Adipocyte (in vitro differentiated cells): ENCODE measurements around the gene TEX14.
A peak's percentile ranks its signal among the peaks of the same experiment; 100 is the strongest.

ENCODE experiments used
- DNase-seq: peaks from one replicate; pipeline ENCODE4 v3.0.0-alpha.2; 2015; ENCODE audit warnings: low read depth
- H3K27me3 ChIP-seq: replicated peaks from 2 replicates; pipeline ENCODE4 v1.7.0; 2013; ENCODE audit warnings: mild to moderate bottlenecking, low read length, moderate library complexity; ENCODE audit not compliant: control insufficient read depth, insufficient read depth
- H3K36me3 ChIP-seq: 2 replicates; pipeline ENCODE4 v1.7.0; 2013; ENCODE audit warnings: low read length, mild to moderate bottlenecking, moderate library complexity; ENCODE audit not compliant: control insufficient read depth, insufficient read depth, severe bottlenecking
- H3K4me1 ChIP-seq: 2 replicates; pipeline ENCODE4 v1.7.0; 2013; ENCODE audit warnings: mild to moderate bottlenecking, low read length, moderate library complexity; ENCODE audit not compliant: control insufficient read depth, insufficient read depth
- H3K4me3 ChIP-seq: 2 replicates; pipeline ENCODE4 v1.7.0; 2013; ENCODE audit warnings: mild to moderate bottlenecking, low read length, moderate library complexity
- H3K9ac ChIP-seq: 2 replicates; pipeline ENCODE4 v1.7.0; 2013; ENCODE audit warnings: mild to moderate bottlenecking, low read length, moderate library complexity
- H3K9me3 ChIP-seq: 2 replicates; pipeline ENCODE4 v1.7.0; 2013; ENCODE audit warnings: mild to moderate bottlenecking, low read length, moderate library complexity; ENCODE audit not compliant: control insufficient read depth

The TEX14 gene

DNA sequence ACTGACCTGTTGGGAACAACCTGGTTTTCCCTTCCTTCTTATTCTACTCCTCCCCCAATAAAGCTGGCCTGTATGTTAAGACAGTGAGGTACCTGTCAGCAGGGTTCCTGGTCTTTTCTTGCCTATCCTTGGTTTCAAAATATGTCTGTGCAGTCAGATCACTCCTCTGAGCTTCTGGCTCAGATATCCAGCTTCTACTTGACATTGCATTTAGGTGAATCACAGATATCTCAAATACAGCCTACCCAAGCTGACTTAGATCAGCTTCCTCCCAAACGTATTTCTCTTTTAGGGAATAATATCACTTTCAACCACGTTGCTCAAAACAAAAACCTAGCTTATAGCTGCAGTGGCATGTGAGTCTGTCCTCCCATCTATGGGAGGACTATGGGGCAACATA lies 48.7 kb downstream of the TEX14 start:
- Histone ChIP-seq H3K36me3 (no peaks in the 10 kb centered on the region), H3K9me3 (no peaks in the 10 kb centered on the region), H3K4me1 (peaks cover 6% of the 10 kb centered on the region), H3K4me3 (no peak overlapping the region), H3K27me3 (no peaks in the 10 kb centered on the region), H3K9ac (no peak overlapping the region)
- DNase-seq = peak; percentile 50

GRCh38 chr17:58641887-58642311 lies 49.9 kb downstream of the TEX14 start:
- no peaks in the 10 kb centered on the region for H3K36me3 ChIP-seq
- no peak overlapping the region for H3K4me3 ChIP-seq
- H3K4me1 ChIP-seq = peaks cover 6% of the 10 kb centered on the region
- H3K27me3 ChIP-seq = no peaks in the 10 kb centered on the region
- H3K9me3 ChIP-seq = no peaks in the 10 kb centered on the region
- no peak overlapping the region for H3K9ac ChIP-seq
- DNase-seq = no peak

DNA sequence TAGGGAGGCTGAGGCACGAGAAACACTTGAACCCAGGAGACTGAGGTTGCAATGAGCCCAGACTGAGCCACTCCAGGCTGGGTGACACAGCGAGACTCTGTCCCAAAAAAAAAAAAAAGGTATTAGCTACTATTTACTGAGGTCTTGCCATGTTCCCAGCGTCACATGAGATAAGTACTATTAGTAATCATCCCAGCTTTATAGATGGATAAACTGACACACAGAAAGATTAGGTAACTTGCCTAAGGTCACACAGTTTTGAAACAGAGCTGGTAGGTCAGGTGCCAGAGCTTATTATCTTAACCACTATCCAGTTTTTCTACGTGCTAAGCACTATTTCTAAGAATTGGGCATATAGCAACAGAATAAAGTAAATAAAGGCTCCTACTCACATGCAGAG lies 51.6 kb downstream of the TEX14 start:
- DNase-seq = no peak
- H3K36me3 ChIP-seq = no peaks in the 10 kb centered on the region
- no peaks in the 10 kb centered on the region for H3K9me3 ChIP-seq
- no peak overlapping the region for H3K9ac ChIP-seq
- no peak overlapping the region for H3K4me3 ChIP-seq
- H3K4me1 ChIP-seq = peaks cover 6% of the 10 kb centered on the region
- H3K27me3 ChIP-seq = no peaks in the 10 kb centered on the region

GRCh38 chr17:58639681-58640080 lies 52.2 kb downstream of the TEX14 start:
- no peaks in the 10 kb centered on the region for H3K9me3 ChIP-seq
- peaks cover 6% of the 10 kb centered on the region for H3K4me1 ChIP-seq
- no peaks in the 10 kb centered on the region for H3K27me3 ChIP-seq
- H3K36me3 ChIP-seq = no peaks in the 10 kb centered on the region
- no peak for DNase-seq
- no peak overlapping the region for H3K4me3 ChIP-seq
- no peak overlapping the region for H3K9ac ChIP-seq

DNA sequence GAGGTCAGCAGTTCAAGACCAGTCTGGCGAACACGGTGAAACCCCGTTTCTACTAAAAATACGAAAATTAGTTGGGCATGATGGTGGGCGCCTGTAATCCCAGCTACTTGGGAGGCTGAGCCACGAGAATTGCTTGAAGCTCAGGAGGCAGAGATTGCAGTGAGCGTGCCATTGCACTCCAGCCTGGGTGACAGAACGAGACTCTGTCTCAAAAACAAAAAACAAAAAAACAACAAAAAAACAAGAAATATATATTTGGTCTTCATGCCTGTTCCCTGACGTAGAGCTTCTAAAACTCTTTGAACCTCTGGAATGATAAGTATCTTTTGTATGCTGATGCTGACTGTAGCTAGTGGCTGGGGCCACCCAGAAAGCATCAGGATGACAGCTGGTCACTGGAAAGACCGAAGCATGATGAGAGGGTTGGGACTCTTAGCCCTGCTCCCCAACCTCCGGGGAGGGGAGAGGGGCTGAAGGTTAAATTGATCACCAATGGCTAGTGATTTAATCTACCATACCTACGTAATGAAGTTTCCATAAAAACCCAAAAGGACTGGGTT lies 54.8 kb downstream of the TEX14 start:
- Histone ChIP-seq H3K4me1 (peaks cover 3% of the 10 kb centered on the region), H3K9ac (no peak overlapping the region), H3K4me3 (no peak overlapping the region), H3K27me3 (no peaks in the 10 kb centered on the region), H3K9me3 (no peaks in the 10 kb centered on the region), H3K36me3 (no peaks in the 10 kb centered on the region)
- no peak for DNase-seq

GRCh38 chr17:58632324-58633314 lies 59.2 kb downstream of the TEX14 start:
- H3K4me3 ChIP-seq = peak overlapping the region; percentile 79
- no peaks in the 10 kb centered on the region for H3K9me3 ChIP-seq
- peaks cover 3% of the 10 kb centered on the region for H3K4me1 ChIP-seq
- H3K9ac ChIP-seq = peak overlapping the region; percentile 87
- H3K27me3 ChIP-seq = no peaks in the 10 kb centered on the region
- no peaks in the 10 kb centered on the region for H3K36me3 ChIP-seq
- DNase-seq = no peak

DNA sequence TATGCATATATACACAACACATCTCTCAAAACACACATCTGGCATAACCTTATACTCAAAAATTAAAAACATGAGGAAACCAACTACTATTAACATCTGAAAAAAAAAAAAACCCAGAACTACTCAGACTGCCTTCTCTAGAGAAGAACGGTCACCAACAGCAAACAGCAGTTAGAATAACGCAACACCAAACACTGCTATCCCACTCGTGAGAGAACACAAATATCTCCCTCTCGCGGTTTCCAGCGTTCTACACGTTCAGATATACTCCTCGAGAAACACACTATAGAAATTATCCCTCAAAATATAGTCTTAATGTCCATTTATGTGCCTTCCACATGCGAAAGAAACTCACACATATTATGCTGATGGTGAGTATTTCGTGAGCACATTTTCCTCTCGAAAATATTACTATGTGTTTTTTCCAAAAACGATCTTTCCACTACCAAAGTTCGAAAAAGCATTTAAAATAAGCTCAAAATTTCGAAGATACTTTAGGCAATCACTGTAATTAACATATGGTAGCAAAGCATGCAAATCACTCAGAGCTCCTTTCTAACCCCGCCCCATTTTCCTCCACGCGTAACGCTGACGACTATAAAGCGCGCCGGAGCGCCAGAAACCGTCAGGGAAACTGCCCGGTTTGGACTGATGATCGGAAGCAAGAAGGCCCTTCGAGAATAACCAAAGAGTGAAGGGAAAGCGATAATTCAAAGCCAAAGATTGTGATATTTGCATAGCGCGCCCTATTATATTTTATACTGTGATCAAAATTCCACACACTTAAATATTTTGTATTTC lies 60.1 kb downstream of the TEX14 start:
- Histone ChIP-seq H3K4me3 (peak overlapping the region; percentile 79), H3K4me1 (peaks cover 3% of the 10 kb centered on the region), H3K36me3 (no peaks in the 10 kb centered on the region), H3K9ac (peak overlapping the region; percentile 87), H3K9me3 (no peaks in the 10 kb centered on the region), H3K27me3 (peaks cover 3% of the 10 kb centered on the region)
- DNase-seq = peak; percentile 98

DNA sequence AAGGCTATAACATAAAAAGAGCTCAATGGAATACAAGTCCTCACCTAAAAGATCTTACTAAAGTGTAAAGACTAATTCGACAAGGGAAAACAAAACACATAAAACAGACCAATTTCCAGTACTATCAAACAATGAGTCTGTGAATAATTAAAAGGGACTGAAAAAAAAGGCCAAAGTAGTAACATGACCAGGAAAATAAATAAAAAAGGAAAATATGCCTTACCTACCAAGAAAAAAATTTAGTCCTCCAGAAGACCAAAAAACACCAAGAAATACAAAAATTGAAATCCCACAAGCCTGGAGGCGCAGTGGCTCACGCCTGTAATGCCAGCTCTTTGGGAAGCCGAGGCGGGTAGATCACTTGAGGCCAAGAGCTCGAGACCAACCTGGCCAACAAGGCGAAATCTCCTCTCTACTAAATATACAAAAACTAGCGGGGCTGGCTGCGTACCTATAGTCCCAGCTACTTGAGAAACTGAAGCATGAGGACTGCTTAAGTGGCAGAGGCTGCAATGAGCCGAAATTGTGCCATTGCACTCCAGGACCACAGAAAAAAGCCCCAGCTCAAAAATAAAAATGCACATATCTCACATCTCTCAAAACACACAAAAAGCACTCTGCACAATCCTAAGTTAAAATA lies 60.8 kb downstream of the TEX14 start:
- Histone ChIP-seq H3K9ac (peak overlapping the region; percentile 87), H3K27me3 (peaks cover 3% of the 10 kb centered on the region), H3K4me3 (peak overlapping the region; percentile 79), H3K4me1 (peaks cover 3% of the 10 kb centered on the region), H3K9me3 (no peaks in the 10 kb centered on the region), H3K36me3 (no peaks in the 10 kb centered on the region)
- DNase-seq = no peak

DNA sequence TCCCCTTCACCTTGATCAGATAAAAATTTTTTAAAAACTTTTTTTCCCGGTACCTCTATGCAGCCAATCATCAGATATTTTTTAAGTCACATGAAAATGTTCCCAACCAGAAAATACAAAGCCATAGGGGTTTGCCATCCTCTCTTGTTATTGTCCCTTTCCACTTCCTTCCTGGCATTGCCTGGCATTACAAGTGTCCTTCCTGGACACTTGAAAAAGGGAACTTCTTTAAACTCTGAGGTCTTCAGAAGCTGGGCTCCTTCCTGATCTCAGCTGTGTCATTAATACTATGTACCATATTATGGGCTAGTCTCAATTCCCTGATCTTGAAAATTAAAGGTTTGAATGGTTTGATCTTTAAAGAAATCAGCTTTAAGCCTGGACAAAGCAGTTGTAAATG lies 64.9 kb downstream of the TEX14 start:
- Histone ChIP-seq H3K9me3 (no peaks in the 10 kb centered on the region), H3K4me3 (no peak overlapping the region), H3K36me3 (no peaks in the 10 kb centered on the region), H3K4me1 (no peaks in the 10 kb centered on the region), H3K9ac (no peak overlapping the region), H3K27me3 (peaks cover 15% of the 10 kb centered on the region)
- no peak for DNase-seq

DNA sequence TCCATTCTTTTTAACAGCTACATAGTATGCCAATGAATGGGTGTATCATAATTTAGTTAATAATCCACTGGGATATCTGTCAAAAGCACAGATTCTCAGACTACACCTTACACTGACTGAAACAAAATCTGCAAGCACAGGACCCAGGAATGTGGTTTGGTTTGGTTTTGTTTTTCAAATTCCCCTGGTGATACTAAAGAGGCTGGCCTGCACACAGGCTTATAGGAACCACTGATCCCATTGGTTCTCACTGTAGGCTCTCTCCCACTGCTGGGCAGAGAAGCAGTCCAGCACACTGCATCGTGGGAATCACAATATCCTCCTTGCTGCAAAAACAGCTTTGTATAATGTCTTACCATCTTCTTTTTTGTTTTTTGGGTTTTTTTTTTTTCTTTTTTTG lies 67.1 kb downstream of the TEX14 start:
- H3K9me3 ChIP-seq = no peaks in the 10 kb centered on the region
- H3K36me3 ChIP-seq = no peaks in the 10 kb centered on the region
- H3K4me3 ChIP-seq = no peak overlapping the region
- H3K4me1 ChIP-seq = no peaks in the 10 kb centered on the region
- DNase-seq = no peak
- H3K9ac ChIP-seq = no peak overlapping the region
- H3K27me3 ChIP-seq = peaks cover 31% of the 10 kb centered on the region

- DNase-seq = no peak
- no peak overlapping the region for H3K9ac ChIP-seq
- H3K9me3 ChIP-seq = no peaks in the 10 kb centered on the region
- no peaks in the 10 kb centered on the region for H3K36me3 ChIP-seq
- H3K4me1 ChIP-seq = no peaks in the 10 kb centered on the region
- peaks cover 30% of the 10 kb centered on the region for H3K27me3 ChIP-seq
- no peak overlapping the region for H3K4me3 ChIP-seq
These were observed 70.7 kb downstream of the TEX14 start for GRCh38 chr17:58621174-58621573.
